Measurements from ENCODE around the gene ART5.
A peak's percentile ranks its signal among the peaks of the same experiment; 100 is the strongest.
"Not testable (repeated sequence)": the region's sequence is repeated elsewhere in the genome, so short reads cannot be mapped to it uniquely, and the experiment has no call there.

Gene ART5

GRCh38 chr11:3615998-3616397 lies 25.8 kb downstream of the ART5 start:
- DNase-seq: no peak

GRCh38 chr11:3614742-3615171 lies 27.0 kb downstream of the ART5 start:
- peak; percentile 41 for DNase-seq

GRCh38 chr11:3613998-3614741 lies 27.6 kb downstream of the ART5 start:
- DNase-seq: no peak

GRCh38 chr11:3611976-3612678 lies 29.7 kb downstream of the ART5 start:
- no peak for DNase-seq

GRCh38 chr11:3610846-3611245 lies 30.9 kb downstream of the ART5 start:
- no peak for DNase-seq

GRCh38 chr11:3609416-3610265 lies 32.2 kb downstream of the ART5 start:
- peak; percentile 58 for DNase-seq

GRCh38 chr11:3605771-3606203 lies 36.0 kb downstream of the ART5 start:
- no peak for DNase-seq

- no peak for DNase-seq
Measured at GRCh38 chr11:3605283-3605662, 36.5 kb downstream of the ART5 start.

- DNase-seq: no peak
Measured at GRCh38 chr11:3604167-3604566, 37.6 kb downstream of the ART5 start.

GRCh38 chr11:3600201-3600600 lies 41.6 kb downstream of the ART5 start:
- not testable (repeated sequence) for DNase-seq

GRCh38 chr11:3597743-3598142 lies 44.0 kb downstream of the ART5 start:
- not testable (repeated sequence) for DNase-seq

GRCh38 chr11:3591326-3591725 lies 50.5 kb downstream of the ART5 start:
- not testable (repeated sequence) for DNase-seq

- DNase-seq: not testable (repeated sequence)
Measured at GRCh38 chr11:3590193-3590592, 51.6 kb downstream of the ART5 start.

GRCh38 chr11:3588776-3589175 lies 53.0 kb downstream of the ART5 start:
- DNase-seq: not testable (repeated sequence)
